Prostate gland (tissue), 2 donors: ENCODE results near the gene FRYL.
"Not testable (repeated sequence)": the region's sequence is repeated elsewhere in the genome, so short reads cannot be mapped to it uniquely, and the experiment has no call there.

Experiments used
- POLR2AphosphoS5 ChIP-seq: sonication (generic); formaldehyde crosslinking; IDR thresholded peaks from one replicate; pipeline ENCODE4 v1.6.1; 2017; ENCODE audit warnings: antibody characterized with exemption
- TF ChIP-seq, protein P1 (sequence below), 4 experiments: fragments of 200-600 bp in 2 of 4; fragments of 450-650 bp in 2 of 4; sonication (generic) in 2 of 4; IDR thresholded peaks; 1 replicate in 3 of 4; 2 replicates in 1 of 4; pipeline ENCODE4 v1.5.1; 2016 to 2019; ENCODE audit warnings: antibody characterized with exemption in 4 of 4, mild to moderate bottlenecking in 2 of 4, moderate library complexity in 2 of 4

GRCh38 chr4:48745223-48745622 is 34.9 kb downstream of the FRYL start:
- TF ChIP-seq, protein P1, sequence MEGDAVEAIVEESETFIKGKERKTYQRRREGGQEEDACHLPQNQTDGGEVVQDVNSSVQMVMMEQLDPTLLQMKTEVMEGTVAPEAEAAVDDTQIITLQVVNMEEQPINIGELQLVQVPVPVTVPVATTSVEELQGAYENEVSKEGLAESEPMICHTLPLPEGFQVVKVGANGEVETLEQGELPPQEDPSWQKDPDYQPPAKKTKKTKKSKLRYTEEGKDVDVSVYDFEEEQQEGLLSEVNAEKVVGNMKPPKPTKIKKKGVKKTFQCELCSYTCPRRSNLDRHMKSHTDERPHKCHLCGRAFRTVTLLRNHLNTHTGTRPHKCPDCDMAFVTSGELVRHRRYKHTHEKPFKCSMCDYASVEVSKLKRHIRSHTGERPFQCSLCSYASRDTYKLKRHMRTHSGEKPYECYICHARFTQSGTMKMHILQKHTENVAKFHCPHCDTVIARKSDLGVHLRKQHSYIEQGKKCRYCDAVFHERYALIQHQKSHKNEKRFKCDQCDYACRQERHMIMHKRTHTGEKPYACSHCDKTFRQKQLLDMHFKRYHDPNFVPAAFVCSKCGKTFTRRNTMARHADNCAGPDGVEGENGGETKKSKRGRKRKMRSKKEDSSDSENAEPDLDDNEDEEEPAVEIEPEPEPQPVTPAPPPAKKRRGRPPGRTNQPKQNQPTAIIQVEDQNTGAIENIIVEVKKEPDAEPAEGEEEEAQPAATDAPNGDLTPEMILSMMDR (IDR thresholded peaks at IDR 0.05): not testable (repeated sequence)
- not testable (repeated sequence) for TF ChIP-seq POLR2AphosphoS5
